Lower lobe of right lung (tissue), 2 donors: Measurements from ENCODE around the gene PNKD. TPM values are rescaled to one million over a fixed set of nuclear protein-coding genes. Genes with fewer than 3 reads are reported as not detected.

Experiments
- ATAC-seq, 2 donors: fragments of 200-7000 bp; cut with Tn5 transposase; one replicate each; pipeline ENCODE4 v1.9.1; 2020 to 2022; ENCODE audit warnings: mild to moderate bottlenecking in 2 of 2, moderate library complexity in 2 of 2
- DNase-seq: peaks from one replicate; pipeline ENCODE4 v3.0.0-alpha.2; 2020
- H3K27ac ChIP-seq: fragments of 200-600 bp; one replicate; pipeline ENCODE4 v1.8.0; 2022
- H3K27me3 ChIP-seq: fragments of 200-600 bp; one replicate; pipeline ENCODE4 v1.8.0; 2022; ENCODE audit warnings: low read depth
- H3K36me3 ChIP-seq: fragments of 200-600 bp; one replicate; pipeline ENCODE4 v1.8.0; 2022; ENCODE audit warnings: mild to moderate bottlenecking
- H3K4me1 ChIP-seq: fragments of 200-600 bp; one replicate; pipeline ENCODE4 v1.8.0; 2022
- H3K4me3 ChIP-seq: fragments of 200-600 bp; one replicate; pipeline ENCODE4 v1.8.0; 2022; ENCODE audit warnings: mild to moderate bottlenecking
- H3K9me3 ChIP-seq: fragments of 200-600 bp; one replicate; pipeline ENCODE4 v1.8.0; 2022
- intact Hi-C: fragments of 100-400 bp; cut with DNase I; formaldehyde crosslinking; loops from one replicate; pipeline ENCODE4 v1.11.0; 2022
- total RNA-seq: library from RNA; stranded (reverse); fragmentation: NEBNext Ultra II Directional; extraction: Animal tissue kit (Norgen Biotek cat#: 25700); gene quantifications from one replicate; pipeline ENCODE4 v1.2.1, GENCODE V29; 2021
- TF ChIP-seq, protein P1 (sequence below): fragments of 200-600 bp; IDR thresholded peaks from one replicate; pipeline ENCODE4 v1.8.0; 2022; ENCODE audit warnings: antibody characterized with exemption, mild to moderate bottlenecking
- donor health status: DM: no; HTN: yes; CAD: no; lungs with severe emphysema.

The PNKD gene
- total RNA-seq, 1 donor from 2014 or later: 65.8 TPM

DNA sequence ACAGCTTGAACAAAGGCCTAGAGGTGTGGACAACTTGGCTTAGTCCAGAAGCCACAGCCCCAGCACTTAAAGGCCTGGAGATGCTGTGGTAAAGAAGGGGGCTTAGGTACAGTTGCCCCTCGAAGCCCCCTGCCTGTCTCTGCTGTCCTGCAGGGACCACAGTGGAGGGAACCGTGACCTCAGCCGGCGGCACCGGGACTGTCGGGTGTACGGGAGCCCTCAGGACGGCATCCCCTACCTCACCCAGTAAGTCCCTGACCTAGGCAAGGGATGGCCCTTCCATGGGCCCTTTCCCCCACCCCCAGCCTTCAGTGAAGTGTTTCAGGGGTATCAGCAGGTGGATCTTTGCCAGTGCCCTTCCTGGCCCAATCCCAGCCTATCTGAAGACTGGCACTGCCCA is 71.1 kb downstream of the PNKD start:
- Histone ChIP-seq H3K4me3 (no peak overlapping the region), H3K36me3 (peaks cover 13% of the 10 kb centered on the region), H3K4me1 (no peaks in the 10 kb centered on the region), H3K27ac (no peak overlapping the region), H3K9me3 (no peaks in the 10 kb centered on the region), H3K27me3 (no peaks in the 10 kb centered on the region)
- ATAC-seq: no peak
- intact Hi-C loops: no loop called here
- TF ChIP-seq, protein P1, sequence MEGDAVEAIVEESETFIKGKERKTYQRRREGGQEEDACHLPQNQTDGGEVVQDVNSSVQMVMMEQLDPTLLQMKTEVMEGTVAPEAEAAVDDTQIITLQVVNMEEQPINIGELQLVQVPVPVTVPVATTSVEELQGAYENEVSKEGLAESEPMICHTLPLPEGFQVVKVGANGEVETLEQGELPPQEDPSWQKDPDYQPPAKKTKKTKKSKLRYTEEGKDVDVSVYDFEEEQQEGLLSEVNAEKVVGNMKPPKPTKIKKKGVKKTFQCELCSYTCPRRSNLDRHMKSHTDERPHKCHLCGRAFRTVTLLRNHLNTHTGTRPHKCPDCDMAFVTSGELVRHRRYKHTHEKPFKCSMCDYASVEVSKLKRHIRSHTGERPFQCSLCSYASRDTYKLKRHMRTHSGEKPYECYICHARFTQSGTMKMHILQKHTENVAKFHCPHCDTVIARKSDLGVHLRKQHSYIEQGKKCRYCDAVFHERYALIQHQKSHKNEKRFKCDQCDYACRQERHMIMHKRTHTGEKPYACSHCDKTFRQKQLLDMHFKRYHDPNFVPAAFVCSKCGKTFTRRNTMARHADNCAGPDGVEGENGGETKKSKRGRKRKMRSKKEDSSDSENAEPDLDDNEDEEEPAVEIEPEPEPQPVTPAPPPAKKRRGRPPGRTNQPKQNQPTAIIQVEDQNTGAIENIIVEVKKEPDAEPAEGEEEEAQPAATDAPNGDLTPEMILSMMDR: no peak
- no peak for DNase-seq

GRCh38 chr2:218342837-218343236 is 72.5 kb downstream of the PNKD start:
- ATAC-seq (no peak), DNase-seq (no peak)
- Histone ChIP-seq H3K36me3 (peaks cover 13% of the 10 kb centered on the region), H3K9me3 (no peaks in the 10 kb centered on the region), H3K27me3 (no peaks in the 10 kb centered on the region), H3K4me3 (no peak overlapping the region), H3K4me1 (no peaks in the 10 kb centered on the region), H3K27ac (no peak overlapping the region)
- TF ChIP-seq, protein P1: no peak
- intact Hi-C loops: no loop called here

DNA sequence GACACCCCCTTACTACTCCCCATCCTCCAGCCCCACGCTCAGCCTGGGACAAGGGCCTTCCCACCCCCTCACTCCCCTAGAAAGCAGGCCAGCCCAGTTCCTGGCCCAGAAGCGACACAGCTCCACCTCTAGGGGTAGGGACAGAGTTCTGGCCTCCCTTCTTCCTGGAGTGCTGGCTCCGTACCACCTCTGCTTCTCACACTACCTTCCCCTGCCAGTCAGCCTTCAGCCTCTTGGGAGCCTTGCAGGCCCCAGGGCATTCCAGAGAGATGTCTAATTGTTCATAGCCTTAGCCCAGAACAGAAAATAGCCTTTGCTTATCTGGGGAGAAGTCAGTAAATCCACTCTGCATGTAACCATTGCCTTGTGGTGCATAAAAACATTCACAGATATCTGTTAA is 73.3 kb downstream of the PNKD start:
- Histone ChIP-seq H3K9me3 (no peaks in the 10 kb centered on the region), H3K27me3 (no peaks in the 10 kb centered on the region), H3K4me1 (no peaks in the 10 kb centered on the region), H3K27ac (no peak overlapping the region), H3K36me3 (peaks cover 13% of the 10 kb centered on the region), H3K4me3 (no peak overlapping the region)
- intact Hi-C loops: no loop called here
- no peak for ATAC-seq
- TF ChIP-seq, protein P1: no peak
- DNase-seq: no peak

DNA sequence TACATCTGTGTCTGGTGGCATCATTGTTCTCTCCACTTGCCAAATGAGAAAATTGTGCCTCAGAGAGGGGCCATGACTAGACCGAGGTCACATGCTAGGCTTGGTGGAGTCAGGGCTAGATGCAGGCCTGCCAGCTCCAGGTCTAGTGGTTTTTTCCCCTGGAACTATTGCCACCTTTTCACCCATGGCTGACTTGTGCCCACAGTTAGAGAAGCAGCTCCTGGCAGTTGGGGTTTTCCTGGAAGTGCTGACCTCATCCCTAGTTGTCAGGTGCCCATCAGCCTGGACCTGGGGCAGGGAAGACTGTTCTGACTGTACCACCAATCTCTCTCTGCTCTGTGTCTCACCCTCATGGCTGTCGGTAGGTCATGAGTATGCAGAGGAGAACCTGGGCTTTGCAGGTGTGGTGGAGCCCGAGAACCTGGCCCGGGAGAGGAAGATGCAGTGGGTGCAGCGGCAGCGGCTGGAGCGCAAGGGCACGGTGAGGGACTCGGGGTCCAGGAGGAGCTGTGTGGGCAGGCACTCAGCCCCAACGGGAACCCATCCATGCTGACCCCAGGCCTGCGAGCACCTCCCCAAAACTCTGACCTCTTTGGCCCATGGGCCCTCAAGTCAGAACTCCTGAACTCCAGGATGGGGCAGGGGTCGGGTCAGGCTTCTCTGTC is 73.9 kb downstream of the PNKD start:
- peaks cover 13% of the 10 kb centered on the region for H3K36me3 ChIP-seq
- no peaks in the 10 kb centered on the region for H3K27me3 ChIP-seq
- no peak overlapping the region for H3K4me3 ChIP-seq
- ATAC-seq (peak in 1 of 2 donors; percentile 13), DNase-seq (no peak)
- no peaks in the 10 kb centered on the region for H3K4me1 ChIP-seq
- intact Hi-C loops: no loop called here
- no peak overlapping the region for H3K27ac ChIP-seq
- TF ChIP-seq, protein P1: no peak
- H3K9me3 ChIP-seq: no peaks in the 10 kb centered on the region

- intact Hi-C loops: no loop called here
Measured at GRCh38 chr2:218344755-218345417, 74.6 kb downstream of the PNKD start.

More at GRCh38 chr2:218344755-218345417, 74.6 kb downstream of the PNKD start:
- Histone ChIP-seq H3K9me3 (no peaks in the 10 kb centered on the region), H3K27ac (no peak overlapping the region), H3K4me1 (no peaks in the 10 kb centered on the region), H3K36me3 (peaks cover 13% of the 10 kb centered on the region), H3K27me3 (no peaks in the 10 kb centered on the region), H3K4me3 (no peak overlapping the region)
- DNase-seq (no peak), ATAC-seq (no peak)
- TF ChIP-seq, protein P1: no peak
